ENCODE measurements around the gene ADAD2.

DNA sequence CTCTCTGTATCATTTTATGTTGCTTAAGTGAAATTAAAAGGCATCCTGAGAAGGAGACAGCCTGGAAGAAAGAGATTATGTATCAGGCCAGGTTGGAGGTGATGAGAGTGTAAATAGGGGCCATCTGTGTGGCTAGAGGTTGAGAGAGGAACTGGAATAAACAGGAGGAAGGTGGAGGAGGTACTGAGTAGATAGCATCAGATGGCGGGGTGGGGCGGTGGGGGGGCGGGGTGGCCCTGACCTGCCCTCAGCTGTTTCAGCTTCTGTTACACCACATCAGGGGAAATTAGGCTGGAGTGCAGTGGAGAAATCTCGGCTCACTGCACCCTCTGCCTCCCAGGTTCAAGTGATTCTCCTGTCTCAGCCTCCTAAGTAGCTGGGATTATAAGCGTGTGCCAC, 55.7 kb downstream of the ADAD2 start:
- TF ChIP-seq SP3 (tag by site-specific recombination; IDR thresholded peaks at IDR 0.05): no peak
- TF ChIP-seq KLF16 (tag by site-specific recombination; IDR thresholded peaks at IDR 0.05): no peak
- TF ChIP-seq, protein P1, sequence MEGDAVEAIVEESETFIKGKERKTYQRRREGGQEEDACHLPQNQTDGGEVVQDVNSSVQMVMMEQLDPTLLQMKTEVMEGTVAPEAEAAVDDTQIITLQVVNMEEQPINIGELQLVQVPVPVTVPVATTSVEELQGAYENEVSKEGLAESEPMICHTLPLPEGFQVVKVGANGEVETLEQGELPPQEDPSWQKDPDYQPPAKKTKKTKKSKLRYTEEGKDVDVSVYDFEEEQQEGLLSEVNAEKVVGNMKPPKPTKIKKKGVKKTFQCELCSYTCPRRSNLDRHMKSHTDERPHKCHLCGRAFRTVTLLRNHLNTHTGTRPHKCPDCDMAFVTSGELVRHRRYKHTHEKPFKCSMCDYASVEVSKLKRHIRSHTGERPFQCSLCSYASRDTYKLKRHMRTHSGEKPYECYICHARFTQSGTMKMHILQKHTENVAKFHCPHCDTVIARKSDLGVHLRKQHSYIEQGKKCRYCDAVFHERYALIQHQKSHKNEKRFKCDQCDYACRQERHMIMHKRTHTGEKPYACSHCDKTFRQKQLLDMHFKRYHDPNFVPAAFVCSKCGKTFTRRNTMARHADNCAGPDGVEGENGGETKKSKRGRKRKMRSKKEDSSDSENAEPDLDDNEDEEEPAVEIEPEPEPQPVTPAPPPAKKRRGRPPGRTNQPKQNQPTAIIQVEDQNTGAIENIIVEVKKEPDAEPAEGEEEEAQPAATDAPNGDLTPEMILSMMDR (tag by site-specific recombination; IDR thresholded peaks at IDR 0.05): no peak
- no peak for TF ChIP-seq ZFHX2 (tag by site-specific recombination; conservative IDR thresholded peaks at IDR 0.05)

Measured in HEK293 (cell line).